Fibroblast of villous mesenchyme (primary cell): ENCODE measurements around the gene IGSF11. TPM values are rescaled to one million over a fixed set of nuclear protein-coding genes. Genes with fewer than 3 reads are reported as not detected.
"Not testable (repeated sequence)": the region's sequence is repeated elsewhere in the genome, so short reads cannot be mapped to it uniquely, and the experiment has no call there.

Experiments used
- DNase-seq: peaks from one replicate; pipeline ENCODE4 v3.0.0-alpha.2; 2010; ENCODE audit warnings: low read depth
- H3K4me3 ChIP-seq: 2 replicates; pipeline ENCODE4 v1.5.1; 2011; ENCODE audit warnings: low read depth, mild to moderate bottlenecking, low read length
- total RNA-seq: library from RNA; depleted of rRNA; stranded (reverse); fragments of >200 nt; gene quantifications from 2 replicates; pipeline ENCODE4 v1.2.3, GENCODE V29; 2012
- TF ChIP-seq, protein P1 (sequence below): IDR thresholded peaks from 2 replicates; pipeline ENCODE4 v1.5.1; 2012; ENCODE audit warnings: low read depth, mild to moderate bottlenecking, low read length; ENCODE audit not compliant: insufficient read depth

The IGSF11 gene
- total RNA-seq, 1 donor = under 0.01 TPM

DNA sequence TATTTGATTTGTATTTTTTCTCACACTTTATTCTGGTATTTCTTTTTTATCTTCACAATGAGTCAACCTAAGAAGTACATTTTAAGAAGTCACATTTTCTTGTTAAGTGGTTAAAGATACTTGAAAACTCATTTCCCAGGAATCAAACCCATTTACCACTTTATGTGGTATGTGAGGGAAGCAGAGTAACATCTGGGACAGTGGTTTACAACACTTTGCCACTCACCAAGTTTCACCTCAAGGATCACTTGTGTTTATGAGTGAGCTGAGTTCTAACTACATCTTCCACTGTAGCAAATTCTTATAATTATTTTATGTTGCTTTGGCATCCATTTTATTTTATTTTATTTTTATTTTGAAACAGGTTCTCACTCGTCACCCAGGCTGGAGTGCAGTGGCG, 53.8 kb downstream of the IGSF11 start:
- TF ChIP-seq, protein P1, sequence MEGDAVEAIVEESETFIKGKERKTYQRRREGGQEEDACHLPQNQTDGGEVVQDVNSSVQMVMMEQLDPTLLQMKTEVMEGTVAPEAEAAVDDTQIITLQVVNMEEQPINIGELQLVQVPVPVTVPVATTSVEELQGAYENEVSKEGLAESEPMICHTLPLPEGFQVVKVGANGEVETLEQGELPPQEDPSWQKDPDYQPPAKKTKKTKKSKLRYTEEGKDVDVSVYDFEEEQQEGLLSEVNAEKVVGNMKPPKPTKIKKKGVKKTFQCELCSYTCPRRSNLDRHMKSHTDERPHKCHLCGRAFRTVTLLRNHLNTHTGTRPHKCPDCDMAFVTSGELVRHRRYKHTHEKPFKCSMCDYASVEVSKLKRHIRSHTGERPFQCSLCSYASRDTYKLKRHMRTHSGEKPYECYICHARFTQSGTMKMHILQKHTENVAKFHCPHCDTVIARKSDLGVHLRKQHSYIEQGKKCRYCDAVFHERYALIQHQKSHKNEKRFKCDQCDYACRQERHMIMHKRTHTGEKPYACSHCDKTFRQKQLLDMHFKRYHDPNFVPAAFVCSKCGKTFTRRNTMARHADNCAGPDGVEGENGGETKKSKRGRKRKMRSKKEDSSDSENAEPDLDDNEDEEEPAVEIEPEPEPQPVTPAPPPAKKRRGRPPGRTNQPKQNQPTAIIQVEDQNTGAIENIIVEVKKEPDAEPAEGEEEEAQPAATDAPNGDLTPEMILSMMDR = no peak
- DNase-seq = no peak
- H3K4me3 ChIP-seq = no peak overlapping the region

- DNase-seq = no peak
- TF ChIP-seq, protein P1 = no peak
These were observed 56.3 kb downstream of the IGSF11 start for GRCh38 chr3:118978393-118978758.

GRCh38 chr3:118977671-118978392, 56.8 kb downstream of the IGSF11 start:
- TF ChIP-seq, protein P1 = no peak
- no peak overlapping the region for H3K4me3 ChIP-seq
- no peak for DNase-seq

More at GRCh38 chr3:118978393-118978758, 56.3 kb downstream of the IGSF11 start:
- no peak overlapping the region for H3K4me3 ChIP-seq

GRCh38 chr3:118977118-118977517, 57.5 kb downstream of the IGSF11 start:
- no peak overlapping the region for H3K4me3 ChIP-seq
- DNase-seq = no peak
- TF ChIP-seq, protein P1 = no peak

DNA sequence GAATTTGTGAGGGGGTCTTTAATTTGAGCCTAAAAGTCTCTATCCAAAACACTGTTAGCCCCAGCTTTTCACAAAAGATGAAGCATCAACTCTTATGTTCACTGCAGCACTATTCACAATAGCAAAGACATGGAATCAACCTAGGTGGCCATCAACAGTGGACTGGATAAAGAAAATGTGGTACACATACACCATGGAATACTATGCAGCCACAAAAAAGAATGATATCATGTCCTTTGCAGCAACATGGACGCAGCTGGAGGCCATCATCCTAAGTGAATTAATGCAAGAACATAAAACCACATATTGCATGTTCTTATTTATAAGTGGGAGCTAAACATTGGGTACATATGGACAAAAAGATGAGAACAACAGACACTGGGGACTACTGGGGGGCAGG, 59.2 kb downstream of the IGSF11 start:
- not testable (repeated sequence) for H3K4me3 ChIP-seq, DNase-seq

GRCh38 chr3:118974356-118975097, 60.1 kb downstream of the IGSF11 start:
- TF ChIP-seq, protein P1 = no peak
- no peak for DNase-seq
- no peak overlapping the region for H3K4me3 ChIP-seq

- TF ChIP-seq, protein P1 = no peak
- no peak for DNase-seq
- no peak overlapping the region for H3K4me3 ChIP-seq
These were observed 61.6 kb downstream of the IGSF11 start for GRCh38 chr3:118973050-118973449.
